Measurements from ENCODE around the gene MKKS. TPM values are rescaled to one million over a fixed set of nuclear protein-coding genes. Genes with fewer than 3 reads are reported as not detected.
"Not testable (repeated sequence)": the region's sequence is repeated elsewhere in the genome, so short reads cannot be mapped to it uniquely, and the experiment has no call there.

Gene MKKS
- total and polyA plus RNA-seq, 2 donors: 11.2 to 21.0 TPM

DNA sequence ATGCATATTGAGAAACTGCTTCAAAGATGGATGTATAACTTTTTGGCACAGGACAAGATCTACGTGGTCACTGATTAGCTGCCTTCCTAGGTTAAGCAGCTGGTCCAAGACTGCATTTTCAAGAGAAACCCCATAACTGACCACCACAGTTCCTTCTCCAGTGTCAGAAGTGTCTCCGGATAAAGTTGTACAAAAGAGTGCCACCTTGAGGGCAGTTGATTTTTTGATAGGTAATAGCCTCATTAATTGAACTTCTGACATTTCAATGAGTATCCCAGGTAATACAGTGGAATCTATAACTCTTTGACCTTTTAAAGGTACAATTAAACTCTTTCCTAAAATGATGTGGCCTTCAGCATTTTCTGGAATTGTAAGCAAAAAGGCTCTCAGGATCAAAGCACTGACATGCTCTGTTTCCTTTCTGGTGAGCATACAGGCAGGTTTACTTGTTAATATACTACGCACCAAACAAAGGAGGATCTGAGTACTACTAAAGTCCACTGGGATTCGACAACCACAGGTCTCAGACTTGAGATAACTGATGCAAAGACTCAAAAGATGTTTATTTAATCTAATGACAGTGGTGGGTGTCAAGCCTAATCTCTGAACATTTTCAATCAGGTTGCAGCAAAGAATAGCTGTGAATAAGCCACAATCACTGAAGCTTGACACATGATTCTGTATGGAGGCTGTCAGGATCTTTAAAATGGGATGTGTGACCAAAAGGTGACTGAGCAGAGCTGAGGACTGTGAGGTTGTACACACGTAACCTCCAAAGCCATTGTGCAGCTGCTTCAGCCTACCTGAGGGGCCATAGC is 21.2 kb downstream of the MKKS start:
- H3K4me3 ChIP-seq (ENCODE audit: low read length in 2 of 2): no peak overlapping the region
- no peaks in the 10 kb centered on the region for H3K27me3 ChIP-seq (ENCODE audit: control insufficient read depth in 2 of 2, insufficient read depth in 1 of 2, low read length in 1 of 2)
- no peak overlapping the region for H3K27ac ChIP-seq (ENCODE audit: low read depth in 1 of 2, low read length in 1 of 2)
- DNase-seq (ENCODE audit: low read depth in 6 of 9, low spot score in 9 of 9): no peak
- H3K4me1 ChIP-seq (ENCODE audit: control insufficient read depth in 2 of 2, insufficient read depth in 2 of 2, low read length in 2 of 2): no peaks in the 10 kb centered on the region
- H3K36me3 ChIP-seq (ENCODE audit: control insufficient read depth in 2 of 2, insufficient read depth in 2 of 2, low read length in 1 of 2): peaks cover 3 to 13% of the 10 kb centered on the region in 2 donors
- no peaks in the 10 kb centered on the region for H3K9me3 ChIP-seq (ENCODE audit: control insufficient read depth in 2 of 2, insufficient read depth in 1 of 2, low read length in 1 of 2)
- 95% methylated on average over 5 of the region's 5 CpGs for WGBS

DNA sequence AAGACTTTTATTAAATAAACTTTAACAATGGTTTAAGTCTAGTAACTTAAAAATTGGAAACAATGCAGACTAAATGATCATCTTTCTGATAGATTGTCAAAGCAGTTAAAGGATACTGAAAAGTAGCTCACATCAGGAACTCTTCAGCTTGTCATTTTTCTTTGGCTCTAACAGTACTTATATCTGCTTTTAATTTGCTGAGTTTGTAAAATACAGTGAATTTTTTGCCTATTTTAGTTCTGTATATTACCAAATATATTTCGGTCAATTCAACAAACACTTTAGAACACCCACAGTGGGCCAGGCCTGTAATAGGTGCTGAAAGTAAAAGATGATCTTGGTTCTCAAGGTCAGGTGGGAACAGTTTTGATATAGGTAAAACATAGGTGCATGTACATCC is 22.3 kb downstream of the MKKS start:
- 98% methylated on average over 1 of the region's 1 CpG for WGBS
- H3K27me3 ChIP-seq (ENCODE audit: control insufficient read depth in 2 of 2, insufficient read depth in 1 of 2, low read length in 1 of 2): no peaks in the 10 kb centered on the region
- H3K4me3 ChIP-seq (ENCODE audit: low read length in 2 of 2): no peak overlapping the region
- no peak for DNase-seq (ENCODE audit: low read depth in 6 of 9, low spot score in 9 of 9)
- H3K27ac ChIP-seq (ENCODE audit: low read depth in 1 of 2, low read length in 1 of 2): no peak overlapping the region
- H3K9me3 ChIP-seq (ENCODE audit: control insufficient read depth in 2 of 2, insufficient read depth in 1 of 2, low read length in 1 of 2): no peaks in the 10 kb centered on the region
- H3K36me3 ChIP-seq (ENCODE audit: control insufficient read depth in 2 of 2, insufficient read depth in 2 of 2, low read length in 1 of 2): peaks cover 3 to 10% of the 10 kb centered on the region in 2 donors
- no peaks in the 10 kb centered on the region for H3K4me1 ChIP-seq (ENCODE audit: control insufficient read depth in 2 of 2, insufficient read depth in 2 of 2, low read length in 2 of 2)

GRCh38 chr20:10408108-10408813 is 25.8 kb downstream of the MKKS start:
- WGBS: 97% methylated on average over 2 of the region's 2 CpGs
- Histone ChIP-seq H3K4me1 (ENCODE audit: control insufficient read depth in 2 of 2, insufficient read depth in 2 of 2, low read length in 2 of 2) (no peaks in the 10 kb centered on the region), H3K9me3 (ENCODE audit: control insufficient read depth in 2 of 2, insufficient read depth in 1 of 2, low read length in 1 of 2) (no peaks in the 10 kb centered on the region), H3K36me3 (ENCODE audit: control insufficient read depth in 2 of 2, insufficient read depth in 2 of 2, low read length in 1 of 2) (peaks cover 5 to 9% of the 10 kb centered on the region in 2 donors), H3K27ac (ENCODE audit: low read depth in 1 of 2, low read length in 1 of 2) (no peak overlapping the region), H3K27me3 (ENCODE audit: control insufficient read depth in 2 of 2, insufficient read depth in 1 of 2, low read length in 1 of 2) (no peaks in the 10 kb centered on the region), H3K4me3 (ENCODE audit: low read length in 2 of 2) (no peak overlapping the region)
- no peak for DNase-seq (ENCODE audit: low read depth in 6 of 9, low spot score in 9 of 9)

GRCh38 chr20:10404959-10405530 is 29.0 kb downstream of the MKKS start:
- WGBS: 86% methylated on average over 4 of the region's 4 CpGs
- Histone ChIP-seq H3K4me1 (ENCODE audit: control insufficient read depth in 2 of 2, insufficient read depth in 2 of 2, low read length in 2 of 2) (no peaks in the 10 kb centered on the region), H3K4me3 (ENCODE audit: low read length in 2 of 2) (no peak overlapping the region), H3K27me3 (ENCODE audit: control insufficient read depth in 2 of 2, insufficient read depth in 1 of 2, low read length in 1 of 2) (no peaks in the 10 kb centered on the region), H3K9me3 (ENCODE audit: control insufficient read depth in 2 of 2, insufficient read depth in 1 of 2, low read length in 1 of 2) (no peaks in the 10 kb centered on the region), H3K36me3 (ENCODE audit: control insufficient read depth in 2 of 2, insufficient read depth in 2 of 2, low read length in 1 of 2) (peaks cover 3 to 4% of the 10 kb centered on the region in 2 donors), H3K27ac (ENCODE audit: low read depth in 1 of 2, low read length in 1 of 2) (no peak overlapping the region)
- DNase-seq (ENCODE audit: low read depth in 6 of 9, low spot score in 9 of 9): no peak

DNA sequence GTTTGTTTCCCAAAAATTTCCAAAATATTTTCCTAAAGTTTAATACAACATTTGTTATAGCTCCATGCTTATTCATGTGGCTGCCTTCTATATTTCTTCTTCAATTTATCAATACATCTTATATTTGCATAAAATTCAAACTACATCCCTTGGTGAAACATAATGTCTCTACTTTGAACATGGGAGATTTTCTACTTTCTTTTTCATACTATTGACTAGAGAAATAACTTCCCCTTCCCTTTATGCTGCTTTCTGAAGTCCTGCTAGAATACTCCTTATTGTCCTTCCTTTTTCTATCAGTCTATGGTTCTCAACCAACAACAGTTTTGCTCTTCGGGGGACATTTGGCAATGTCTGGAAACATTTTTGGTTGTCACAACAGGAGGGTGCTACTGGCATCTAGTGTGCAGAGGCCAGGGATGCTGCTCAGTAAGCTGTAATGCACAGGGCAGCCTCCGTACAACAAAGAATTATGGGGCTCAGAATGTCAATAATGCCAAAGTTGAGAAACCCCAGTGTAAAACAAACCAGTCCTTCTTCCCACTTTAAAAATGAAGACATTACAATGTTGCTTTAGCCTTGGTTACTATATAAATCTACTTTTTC is 29.9 kb downstream of the MKKS start:
- Histone ChIP-seq H3K4me1 (ENCODE audit: control insufficient read depth in 2 of 2, insufficient read depth in 2 of 2, low read length in 2 of 2) (no peaks in the 10 kb centered on the region), H3K36me3 (ENCODE audit: control insufficient read depth in 2 of 2, insufficient read depth in 2 of 2, low read length in 1 of 2) (peaks cover 3 to 4% of the 10 kb centered on the region in 2 donors), H3K27ac (ENCODE audit: low read depth in 1 of 2, low read length in 1 of 2) (no peak overlapping the region), H3K9me3 (ENCODE audit: control insufficient read depth in 2 of 2, insufficient read depth in 1 of 2, low read length in 1 of 2) (no peaks in the 10 kb centered on the region), H3K27me3 (ENCODE audit: control insufficient read depth in 2 of 2, insufficient read depth in 1 of 2, low read length in 1 of 2) (no peaks in the 10 kb centered on the region), H3K4me3 (ENCODE audit: low read length in 2 of 2) (no peak overlapping the region)
- DNase-seq (ENCODE audit: low read depth in 6 of 9, low spot score in 9 of 9): no peak
- WGBS: 94% methylated on average over 2 of the region's 2 CpGs

DNA sequence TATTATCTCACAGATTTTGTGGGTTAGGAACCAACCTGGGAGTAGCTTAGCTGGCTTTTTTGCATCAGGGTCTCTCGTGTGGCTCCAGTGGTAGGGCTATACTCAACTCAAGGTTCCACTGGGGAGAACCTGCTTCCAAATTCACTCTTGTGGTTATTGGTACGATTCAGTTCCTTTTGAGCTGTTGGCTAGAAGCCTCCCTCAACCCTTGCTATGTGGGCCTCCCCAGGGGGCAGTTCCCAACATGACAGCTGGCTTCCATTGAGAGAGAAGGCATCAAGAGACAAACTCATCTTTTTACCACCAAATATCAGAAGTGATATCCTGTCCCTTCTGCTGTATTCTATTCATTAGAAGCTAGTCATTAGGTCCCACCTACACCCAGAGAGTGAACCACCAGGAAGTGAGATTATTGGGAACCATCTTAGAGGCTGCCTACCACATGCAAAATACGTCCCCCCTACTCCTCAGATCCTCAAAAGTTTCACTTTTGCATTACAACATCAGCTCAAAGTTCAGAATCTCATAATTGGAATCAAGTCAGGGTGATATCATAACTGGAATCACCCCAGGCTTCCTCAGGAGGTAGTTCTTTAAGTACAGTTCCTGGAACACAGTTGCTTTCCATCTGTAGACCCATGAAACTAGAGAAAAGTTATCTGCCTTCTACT is 30.9 kb downstream of the MKKS start:
- Histone ChIP-seq H3K4me1 (ENCODE audit: control insufficient read depth in 2 of 2, insufficient read depth in 2 of 2, low read length in 2 of 2) (no peaks in the 10 kb centered on the region), H3K4me3 (ENCODE audit: low read length in 2 of 2) (no peak overlapping the region), H3K27ac (ENCODE audit: low read depth in 1 of 2, low read length in 1 of 2) (no peak overlapping the region), H3K9me3 (ENCODE audit: control insufficient read depth in 2 of 2, insufficient read depth in 1 of 2, low read length in 1 of 2) (no peaks in the 10 kb centered on the region), H3K36me3 (ENCODE audit: control insufficient read depth in 2 of 2, insufficient read depth in 2 of 2, low read length in 1 of 2) (peaks cover 3 to 4% of the 10 kb centered on the region in 2 donors), H3K27me3 (ENCODE audit: control insufficient read depth in 2 of 2, insufficient read depth in 1 of 2, low read length in 1 of 2) (no peaks in the 10 kb centered on the region)
- DNase-seq (ENCODE audit: low read depth in 6 of 9, low spot score in 9 of 9): no peak
- 91% methylated on average over 3 of the region's 3 CpGs for WGBS

DNA sequence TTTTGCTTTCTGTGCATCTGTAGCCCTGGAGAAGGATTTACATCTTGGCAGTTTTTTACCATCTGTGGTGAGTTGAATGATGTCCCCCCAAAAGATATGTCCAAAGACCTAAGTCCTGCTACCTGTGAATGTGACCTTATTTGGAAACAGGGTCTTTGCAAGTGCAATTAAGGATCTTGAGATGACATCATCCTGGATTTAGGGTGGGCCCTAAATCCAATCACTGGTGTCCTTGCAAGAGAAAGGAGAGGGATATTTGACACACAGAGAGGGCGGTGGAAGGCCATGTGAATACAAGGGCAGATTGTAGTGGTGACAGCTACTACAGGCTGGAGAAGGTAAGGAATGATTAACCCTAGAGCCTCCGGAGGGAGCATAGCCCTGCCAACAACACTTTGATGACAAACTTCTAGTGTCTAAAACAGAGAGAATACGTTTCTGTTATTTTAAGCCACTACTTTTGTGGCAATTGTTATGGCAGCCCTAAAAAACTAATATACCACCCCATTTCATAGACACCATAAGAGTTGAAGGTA is 35.1 kb downstream of the MKKS start:
- Histone ChIP-seq H3K4me1 (ENCODE audit: control insufficient read depth in 2 of 2, insufficient read depth in 2 of 2, low read length in 2 of 2) (no peaks in the 10 kb centered on the region), H3K36me3 (ENCODE audit: control insufficient read depth in 2 of 2, insufficient read depth in 2 of 2, low read length in 1 of 2) (no peaks in the 10 kb centered on the region), H3K27me3 (ENCODE audit: control insufficient read depth in 2 of 2, insufficient read depth in 1 of 2, low read length in 1 of 2) (no peaks in the 10 kb centered on the region), H3K9me3 (ENCODE audit: control insufficient read depth in 2 of 2, insufficient read depth in 1 of 2, low read length in 1 of 2) (no peaks in the 10 kb centered on the region), H3K4me3 (ENCODE audit: low read length in 2 of 2) (no peak overlapping the region), H3K27ac (ENCODE audit: low read depth in 1 of 2, low read length in 1 of 2) (no peak overlapping the region)
- WGBS: 93% methylated on average over 3 of the region's 3 CpGs
- no peak for DNase-seq (ENCODE audit: low read depth in 6 of 9, low spot score in 9 of 9)

GRCh38 chr20:10394752-10395151 is 39.3 kb downstream of the MKKS start:
- DNase-seq (ENCODE audit: low read depth in 6 of 9, low spot score in 9 of 9); H3K9me3 ChIP-seq (ENCODE audit: control insufficient read depth in 2 of 2, insufficient read depth in 1 of 2, low read length in 1 of 2); H3K27ac ChIP-seq (ENCODE audit: low read depth in 1 of 2, low read length in 1 of 2); H3K4me1 ChIP-seq (ENCODE audit: control insufficient read depth in 2 of 2, insufficient read depth in 2 of 2, low read length in 2 of 2); H3K36me3 ChIP-seq (ENCODE audit: control insufficient read depth in 2 of 2, insufficient read depth in 2 of 2, low read length in 1 of 2); H3K4me3 ChIP-seq (ENCODE audit: low read length in 2 of 2); H3K27me3 ChIP-seq (ENCODE audit: control insufficient read depth in 2 of 2, insufficient read depth in 1 of 2, low read length in 1 of 2): not testable (repeated sequence)
- WGBS: 97% methylated on average over 27 of the region's 32 CpGs
